Esophagus muscularis mucosa (tissue), 4 donors: ENCODE measurements around the gene ASB10. TPM values are rescaled to one million over a fixed set of nuclear protein-coding genes. Genes with fewer than 3 reads are reported as not detected.

Experiments
- DNase-seq: peaks from one replicate; pipeline ENCODE4 v3.0.0-alpha.2; 2017; ENCODE audit errors: extremely low spot score
- H3K27ac ChIP-seq, 4 donors: fragments of 200-600 bp; sonication (generic); replicated peaks in 1 of 4; 1 replicate in 3 of 4; 2 replicates in 1 of 4; pipeline ENCODE4 v1.5.1; 2016 to 2019; ENCODE audit warnings: mild to moderate bottlenecking in 1 of 4
- H3K27me3 ChIP-seq, 4 donors: fragments of 200-600 bp; sonication (generic); one replicate each; pipeline versions ENCODE4 v1.5.1 to v1.6.0; 2016 to 2019
- H3K36me3 ChIP-seq, 4 donors: fragments of 200-600 bp; sonication (generic); one replicate each; pipeline ENCODE4 v1.5.1; 2016 to 2019
- H3K4me1 ChIP-seq, 4 donors: fragments of 200-600 bp; sonication (generic); one replicate each; pipeline ENCODE4 v1.5.1; 2016 to 2019
- H3K4me3 ChIP-seq, 4 donors: fragments of 200-600 bp; sonication (generic); 1 replicate in 2 of 4; 2 replicates in 2 of 4; pipeline ENCODE4 v1.5.1; 2016 to 2019; ENCODE audit warnings: mild to moderate bottlenecking in 4 of 4, moderate library complexity in 1 of 4
- H3K9me3 ChIP-seq, 4 donors: fragments of 200-600 bp; sonication (generic); 1 replicate in 3 of 4; 2 replicates in 1 of 4; pipeline ENCODE4 v1.5.1; 2016 to 2019
- CTCF ChIP-seq, 3 experiments: fragments of 200-600 bp in 2 of 3; fragments of 450-650 bp in 1 of 3; sonication (generic) in 2 of 3; IDR thresholded peaks; one replicate each; pipeline ENCODE4 v1.5.1; 2017 to 2019; ENCODE audit warnings: antibody characterized with exemption in 3 of 3, mild to moderate bottlenecking in 2 of 3, moderate library complexity in 1 of 3
- EP300 ChIP-seq: sonication (generic); formaldehyde crosslinking; IDR thresholded peaks from one replicate; pipeline ENCODE4 v1.6.1; 2017; ENCODE audit warnings: antibody characterized with exemption
- POLR2A ChIP-seq: fragments of 450-650 bp; IDR thresholded peaks from one replicate; pipeline ENCODE4 v1.6.1; 2017; ENCODE audit warnings: antibody characterized with exemption, moderate library complexity, mild to moderate bottlenecking, low read depth
- POLR2AphosphoS5 ChIP-seq, 2 donors: sonication (generic); formaldehyde crosslinking; IDR thresholded peaks; one replicate each; pipeline ENCODE4 v1.6.1; 2017; ENCODE audit warnings: antibody characterized with exemption in 2 of 2
- WGBS: methylation state at CpG from one replicate; pipeline ENCODE4 v1.1.5; 2018; 5-methylcytosine and 5-hydroxymethylcytosine counted together
- intact Hi-C: fragments of 100-400 bp; cut with DNase I; formaldehyde crosslinking; loops from one replicate; pipeline ENCODE4 v1.15.1; 2023
- total RNA-seq, 4 donors: library from RNA; depleted of rRNA; stranded (reverse); fragments of >200 nt; gene quantifications; one replicate each; pipeline versions ENCODE4 v1.1.0 to v1.2.1, GENCODE V29; 2016

The ASB10 gene
- total RNA-seq, 4 donors from 2014 or later = not detected

GRCh38 chr7:151207804-151208203, 20.8 kb upstream of the ASB10 start:
- 33% methylated on average over 1 of the region's 12 CpGs for WGBS
- intact Hi-C loops = no loop called here
- TF ChIP-seq EP300 (no peak), CTCF (IDR thresholded peaks at IDR 0.05) (no peak), POLR2AphosphoS5 (IDR thresholded peaks at IDR 0.05) (no peak), POLR2A (no peak)
- Histone ChIP-seq H3K27me3 (peaks cover 0 to 41% (median 2%) of the 10 kb centered on the region in 4 donors), H3K9me3 (no peaks in the 10 kb centered on the region), H3K27ac (no peak overlapping the region), H3K4me3 (no peak overlapping the region), H3K36me3 (peaks cover under 1 to 11% (median 8%) of the 10 kb centered on the region in 4 donors), H3K4me1 (no peaks in the 10 kb centered on the region)
- no peak for DNase-seq

GRCh38 chr7:151207315-151207714, 20.3 kb upstream of the ASB10 start:
- WGBS = 71% methylated on average over 9 of the region's 9 CpGs
- Histone ChIP-seq H3K27ac (no peak overlapping the region), H3K36me3 (peaks cover 0 to 6% (median 3%) of the 10 kb centered on the region in 4 donors), H3K4me1 (no peaks in the 10 kb centered on the region), H3K4me3 (no peak overlapping the region), H3K9me3 (no peaks in the 10 kb centered on the region), H3K27me3 (peaks cover 0 to 44% (median 2%) of the 10 kb centered on the region in 4 donors)
- DNase-seq = no peak
- TF ChIP-seq EP300 (no peak), POLR2A (no peak), POLR2AphosphoS5 (IDR thresholded peaks at IDR 0.05) (no peak)
- intact Hi-C loops = no loop called here

GRCh38 chr7:151206914-151207313, 19.9 kb upstream of the ASB10 start:
- Histone ChIP-seq H3K36me3 (peaks cover 0 to 3% (median under 1%) of the 10 kb centered on the region in 4 donors), H3K9me3 (no peaks in the 10 kb centered on the region), H3K4me3 (no peak overlapping the region), H3K27me3 (peaks cover 0 to 44% (median 2%) of the 10 kb centered on the region in 4 donors), H3K27ac (no peak overlapping the region), H3K4me1 (no peaks in the 10 kb centered on the region)
- 68% methylated on average over 9 of the region's 9 CpGs for WGBS
- TF ChIP-seq POLR2AphosphoS5 (IDR thresholded peaks at IDR 0.05) (no peak), CTCF (IDR thresholded peaks at IDR 0.05) (no peak)
- no peak for DNase-seq
- intact Hi-C loops = no loop called here

- Histone ChIP-seq H3K4me3 (no peak overlapping the region), H3K27ac (no peak overlapping the region), H3K4me1 (no peaks in the 10 kb centered on the region), H3K27me3 (peaks cover 0 to 44% (median 2%) of the 10 kb centered on the region in 4 donors), H3K36me3 (no peaks in the 10 kb centered on the region), H3K9me3 (no peaks in the 10 kb centered on the region)
- DNase-seq = no peak
- intact Hi-C loops = no loop called here
- WGBS = 62% methylated on average over 6 of the region's 6 CpGs
- TF ChIP-seq POLR2AphosphoS5 (IDR thresholded peaks at IDR 0.05) (no peak), CTCF (IDR thresholded peaks at IDR 0.05) (no peak), POLR2A (no peak), EP300 (no peak)
Measured at GRCh38 chr7:151205730-151206129, 18.7 kb upstream of the ASB10 start.

- intact Hi-C loops = no loop called here
- 80% methylated on average over 42 of the region's 48 CpGs for WGBS
- H3K9me3 ChIP-seq = no peaks in the 10 kb centered on the region
- DNase-seq = no peak
- no peak overlapping the region for H3K4me3 ChIP-seq
- TF ChIP-seq POLR2A (no peak), POLR2AphosphoS5 (IDR thresholded peaks at IDR 0.05) (no peak)
- H3K4me1 ChIP-seq = peaks cover 0 to 5% (median 4%) of the 10 kb centered on the region in 4 donors
- no peak overlapping the region for H3K27ac ChIP-seq
- H3K36me3 ChIP-seq = no peaks in the 10 kb centered on the region
- peaks cover 0 to 44% (median 2%) of the 10 kb centered on the region in 4 donors for H3K27me3 ChIP-seq
Measured at GRCh38 chr7:151204383-151205032, 17.5 kb upstream of the ASB10 start.
